OCI-LY7 (cell line): Measurements from ENCODE around the gene NPNT. TPM values are rescaled to one million over a fixed set of nuclear protein-coding genes. Genes with fewer than 3 reads are reported as not detected.

ENCODE experiments used
- BruUV-seq: library from RNA; stranded (reverse); fragments of 400-500 nt; replicated peaks from 2 replicates; lab custom pipeline; 2021; lab: Mats Ljungman, UMichigan
- CTCF ChIA-PET: fragments of 300-600 bp; sonication (Branson Sonifier 250); formaldehyde crosslinking; loops from one replicate; lab custom pipeline; 2022; ENCODE audit warnings: antibody characterized with exemption; ENCODE audit not compliant: unreplicated experiment; lab: Charles Lee
- POLR2A ChIA-PET: fragments of 300-600 bp; sonication (Branson Sonifier 250); formaldehyde crosslinking; loops from one replicate; lab custom pipeline; 2022; ENCODE audit warnings: antibody characterized with exemption; lab: Charles Lee
- DNase-seq: peaks from one replicate; pipeline ENCODE4 v3.0.0-alpha.2; 2015; ENCODE audit warnings: low spot score
- H2AFZ ChIP-seq: fragments of 200-600 bp; sonication (generic), shearing (Covaris generic); 2 replicates; pipeline ENCODE4 v1.6.1; 2014; ENCODE audit warnings: mild to moderate bottlenecking, antibody characterized with exemption, low read length, moderate library complexity
- H3K27ac ChIP-seq: fragments of 200-600 bp; sonication (generic); 2 replicates; pipeline ENCODE4 v1.5.1; 2014; ENCODE audit warnings: mixed run types, low read depth, mild to moderate bottlenecking, moderate library complexity, low read length, inconsistent platforms; ENCODE audit not compliant: poor library complexity, severe bottlenecking
- H3K36me3 ChIP-seq: fragments of 200-600 bp; sonication (generic); 2 replicates; pipeline ENCODE4 v1.6.1; 2014; ENCODE audit warnings: mild to moderate bottlenecking, antibody characterized with exemption, low read length, moderate library complexity, mixed read lengths; ENCODE audit not compliant: insufficient read depth
- H3K4me1 ChIP-seq: fragments of 200-600 bp; sonication (generic); 2 replicates; pipeline ENCODE4 v1.5.1; 2014; ENCODE audit warnings: mild to moderate bottlenecking, low read length; ENCODE audit not compliant: insufficient read depth, poor library complexity, severe bottlenecking
- H3K4me2 ChIP-seq: fragments of 200-600 bp; sonication (generic); 2 replicates; pipeline ENCODE4 v1.6.1; 2014; ENCODE audit warnings: mild to moderate bottlenecking, low read length
- H3K4me3 ChIP-seq: fragments of 200-600 bp; sonication (generic); 2 replicates; pipeline ENCODE4 v1.5.1; 2014; ENCODE audit warnings: mild to moderate bottlenecking, low read depth, low read length; ENCODE audit not compliant: poor library complexity, severe bottlenecking
- H3K79me2 ChIP-seq: fragments of 200-600 bp; sonication (generic); 2 replicates; pipeline ENCODE4 v1.6.1; 2016; ENCODE audit warnings: low read depth, mild to moderate bottlenecking, low read length, moderate library complexity, mixed read lengths; ENCODE audit not compliant: insufficient read depth
- H3K9me2 ChIP-seq: fragments of 200-600 bp; sonication (generic); 2 replicates; pipeline ENCODE4 v1.6.1; 2016; ENCODE audit warnings: mild to moderate bottlenecking, low read length, mixed read lengths; ENCODE audit not compliant: insufficient read depth
- H3K9me3 ChIP-seq: fragments of 200-600 bp; sonication (generic); 2 replicates; pipeline ENCODE4 v1.6.1; 2014; ENCODE audit warnings: mild to moderate bottlenecking, mixed run types, low read length, mixed read lengths
- H4K20me1 ChIP-seq: fragments of 200-600 bp; sonication (generic); 2 replicates; pipeline ENCODE4 v1.6.1; 2014; ENCODE audit warnings: mild to moderate bottlenecking, antibody characterized with exemption, low read length, moderate library complexity, mixed read lengths; ENCODE audit not compliant: insufficient read depth
- CTCF ChIP-seq: fragments of 200-600 bp; sonication (generic); conservative IDR thresholded peaks from 2 replicates; pipeline ENCODE4 v1.5.1; 2014; ENCODE audit warnings: mild to moderate bottlenecking, antibody characterized with exemption, low read length, moderate library complexity, mixed read lengths
- EZH2phosphoT487 ChIP-seq: fragments of 200-600 bp; sonication (generic); IDR thresholded peaks from 2 replicates; pipeline ENCODE4 v1.6.1; 2018; ENCODE audit warnings: low read depth, borderline replicate concordance, mild to moderate bottlenecking, mixed run types, antibody characterized with exemption, low read length, moderate library complexity, mixed read lengths
- intact Hi-C: fragments of 100-400 bp; cut with micrococcal nuclease; formaldehyde crosslinking; loops from one replicate; pipeline ENCODE4 v1.10.0; 2022; ENCODE audit not compliant: unreplicated experiment
- total RNA-seq, 2 experiments: library from RNA; depleted of rRNA in 1 of 2; stranded (reverse); fragments of >200 nt in 1 of 2; shearing (Covaris generic) in 1 of 2; gene quantifications; 2 replicates each; pipeline ENCODE4 v1.2.3, GENCODE V29; 2014 to 2022

Gene NPNT
- total RNA-seq, 2 experiments from 2014 or later, result not detected

GRCh38 chr4:105944540-105944939 is 49.3 kb downstream of the NPNT start:
- Histone ChIP-seq H2AFZ (no peak overlapping the region), H3K9me3 (no peaks in the 10 kb centered on the region), H3K4me2 (no peak overlapping the region), H3K4me1 (no peaks in the 10 kb centered on the region), H3K36me3 (no peaks in the 10 kb centered on the region), H3K4me3 (no peak overlapping the region), H3K79me2 (no peaks in the 10 kb centered on the region), H4K20me1 (no peaks in the 10 kb centered on the region), H3K9me2 (no peaks in the 10 kb centered on the region), H3K27ac (no peak overlapping the region)
- ChIA-PET POLR2A (interaction anchor here (1.3 kb wide), 1 partner anchor 30 kb away, joined by 3 read pairs; no protein-coding TSS in a partner anchor), CTCF (no interaction called here)
- intact Hi-C loops, result no loop called here
- no peak for DNase-seq
- TF ChIP-seq EZH2phosphoT487, result no peak
- TF ChIP-seq CTCF, result no peak
- BruUV-seq, result no TSS peak

- H3K4me3 ChIP-seq, result no peak overlapping the region
- no peak overlapping the region for H2AFZ ChIP-seq
- POLR2A ChIA-PET, result no interaction called here
- H3K4me2 ChIP-seq, result no peak overlapping the region
- H3K9me2 ChIP-seq, result no peaks in the 10 kb centered on the region
- no peaks in the 10 kb centered on the region for H4K20me1 ChIP-seq
- H3K27ac ChIP-seq, result no peak overlapping the region
- H3K36me3 ChIP-seq, result no peaks in the 10 kb centered on the region
- intact Hi-C loops, result no loop called here
- no peak for DNase-seq
- no TSS peak for BruUV-seq
- H3K79me2 ChIP-seq, result no peaks in the 10 kb centered on the region
- TF ChIP-seq EZH2phosphoT487, result no peak
- no peak for TF ChIP-seq CTCF
- no peaks in the 10 kb centered on the region for H3K9me3 ChIP-seq
- no peaks in the 10 kb centered on the region for H3K4me1 ChIP-seq
- CTCF ChIA-PET, result no interaction called here
Measured at GRCh38 chr4:105946771-105947170, 51.5 kb downstream of the NPNT start.

GRCh38 chr4:105950701-105951100 is 55.4 kb downstream of the NPNT start:
- H3K36me3 ChIP-seq, result no peaks in the 10 kb centered on the region
- ChIA-PET POLR2A (no interaction called here), CTCF (no interaction called here)
- no peak overlapping the region for H2AFZ ChIP-seq
- no peaks in the 10 kb centered on the region for H3K79me2 ChIP-seq
- no peaks in the 10 kb centered on the region for H3K9me3 ChIP-seq
- H3K4me3 ChIP-seq, result no peak overlapping the region
- H3K4me1 ChIP-seq, result no peaks in the 10 kb centered on the region
- no peak for TF ChIP-seq CTCF
- no peak for TF ChIP-seq EZH2phosphoT487
- H3K27ac ChIP-seq, result no peak overlapping the region
- no TSS peak for BruUV-seq
- intact Hi-C loops, result no loop called here
- H3K4me2 ChIP-seq, result no peak overlapping the region
- H4K20me1 ChIP-seq, result no peaks in the 10 kb centered on the region
- DNase-seq, result no peak
- H3K9me2 ChIP-seq, result no peaks in the 10 kb centered on the region
